Pons (tissue), 1 donor: ENCODE results near the gene BSND.
"Not testable (repeated sequence)": the region's sequence is repeated elsewhere in the genome, so short reads cannot be mapped to it uniquely, and the experiment has no call there.

Experiments used
- DNase-seq: peaks from one replicate; pipeline ENCODE4 v3.0.0-alpha.2; 2016; ENCODE audit warnings: low spot score

The BSND gene

GRCh38 chr1:54998677-54999076 lies at the start of gene BSND:
TSS of gene BSND (plus strand) at chr1:54998933. CDS start at chr1:54999187, 254 bp downstream.
- DNase-seq: no peak

- DNase-seq: no peak
Measured at GRCh38 chr1:54949053-54949452, 49.7 kb upstream of the BSND start.

DNA sequence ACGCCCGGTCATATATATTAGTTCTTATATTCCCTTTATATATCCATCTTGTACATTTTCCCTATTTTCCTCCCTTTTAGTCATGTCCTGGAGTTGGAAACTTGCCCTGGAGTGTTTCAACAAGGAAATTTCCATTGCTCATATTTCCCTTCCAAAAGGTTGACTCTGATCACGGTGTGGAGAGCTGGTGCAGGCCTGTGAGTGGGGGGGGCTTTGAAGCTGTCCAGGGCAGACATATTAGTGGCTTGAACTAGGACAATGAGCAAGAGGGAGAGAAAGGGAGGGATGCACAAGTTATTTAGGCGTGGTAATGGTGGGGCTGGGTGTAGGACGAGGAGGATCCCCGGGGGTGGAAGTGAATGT lies 48.7 kb upstream of the BSND start:
- DNase-seq: peak; percentile 6

DNA sequence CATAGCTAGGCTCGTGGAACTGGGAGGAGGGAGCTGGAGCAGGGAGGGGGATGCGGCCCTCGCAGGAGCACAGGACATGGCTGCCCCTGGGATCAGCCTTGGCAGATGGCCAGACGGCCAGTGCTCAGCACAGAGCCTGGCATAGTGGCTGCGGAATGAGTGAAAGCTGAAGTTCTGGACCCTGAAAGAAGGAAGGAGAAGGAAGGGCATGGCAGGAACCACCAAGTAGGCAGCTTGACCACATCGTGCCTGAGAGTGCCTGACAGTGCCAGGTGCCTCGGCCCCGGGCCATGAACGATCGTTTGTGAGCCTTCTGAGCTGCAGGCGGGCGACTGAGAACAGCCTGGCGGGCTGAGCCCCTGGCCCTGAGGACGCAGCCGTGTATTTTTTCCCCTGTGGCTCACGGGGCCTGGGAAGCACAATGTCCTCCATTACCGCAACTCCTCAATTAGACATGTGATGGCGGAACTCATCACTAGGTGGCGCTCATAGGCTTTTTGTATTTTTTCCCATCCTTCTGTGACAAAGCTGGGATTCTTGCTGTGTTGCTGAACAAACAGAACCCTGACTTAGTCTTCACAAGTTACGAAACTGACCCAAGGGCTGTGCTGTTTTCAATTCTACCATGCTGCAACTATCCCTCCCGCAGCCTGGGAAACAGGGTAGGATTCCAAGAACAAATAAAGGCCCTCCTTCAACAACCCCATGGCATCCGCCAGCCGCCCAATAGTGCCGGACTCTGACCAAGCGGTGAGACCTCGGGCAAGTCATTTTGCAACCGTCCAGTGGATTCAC lies 48.2 kb upstream of the BSND start:
- peak; percentile 93 for DNase-seq

DNA sequence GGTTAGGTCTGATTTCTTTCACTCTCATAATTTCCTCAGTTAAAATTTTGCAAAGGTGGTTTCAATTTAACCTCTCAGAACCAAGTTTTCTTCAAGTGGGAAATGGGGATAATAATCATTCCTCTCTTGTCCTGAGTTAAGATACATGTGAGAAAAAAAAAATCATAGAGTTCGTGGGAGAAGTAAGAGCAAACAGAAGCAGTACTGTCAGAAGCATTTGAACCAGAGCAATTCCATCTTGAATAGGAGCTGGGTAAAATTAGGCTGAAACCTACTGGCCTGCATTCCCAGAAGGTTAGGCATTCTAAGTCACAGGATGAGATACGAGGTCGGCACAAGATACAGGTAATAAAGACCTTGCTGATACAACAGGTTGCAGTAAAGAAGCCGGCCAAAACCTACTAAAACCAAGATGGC lies 46.9 kb upstream of the BSND start:
- no peak for DNase-seq

DNA sequence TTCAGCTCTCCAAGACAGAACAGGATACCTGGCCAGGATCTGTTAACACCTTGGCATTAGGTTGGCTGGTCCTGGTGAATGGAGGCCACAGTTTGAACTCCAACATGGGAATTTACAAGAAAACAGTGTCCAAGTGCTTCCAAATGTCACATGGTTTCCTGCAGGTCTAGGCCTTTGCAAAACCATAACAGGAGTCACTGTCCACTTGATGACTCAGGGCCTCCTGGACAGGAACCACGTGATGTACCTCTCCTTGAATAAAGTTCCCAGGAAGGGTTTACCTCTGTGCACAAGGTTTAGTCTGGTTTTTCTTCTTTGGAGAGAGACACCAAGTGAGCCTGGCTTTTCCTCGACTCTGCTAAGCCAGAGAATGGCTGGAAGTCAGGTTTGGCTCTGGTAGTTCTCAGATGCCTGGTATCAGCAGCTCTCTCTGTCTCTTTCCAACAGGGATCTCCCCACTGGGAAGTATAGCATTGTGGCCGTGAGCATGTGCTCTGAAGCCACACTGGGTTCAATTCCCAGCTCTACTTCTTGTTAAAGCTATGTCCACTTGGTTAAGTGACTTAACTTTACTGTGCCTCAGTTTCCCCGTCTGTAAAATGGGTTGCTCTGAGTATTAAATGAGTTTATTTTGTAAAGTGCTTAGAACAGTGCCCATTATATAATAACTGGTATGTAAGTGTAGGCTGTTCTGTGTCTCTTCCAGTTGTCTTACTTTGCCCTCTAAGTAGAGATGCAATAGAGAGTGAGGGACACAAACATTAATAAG lies 45.6 kb upstream of the BSND start:
- no peak for DNase-seq

DNA sequence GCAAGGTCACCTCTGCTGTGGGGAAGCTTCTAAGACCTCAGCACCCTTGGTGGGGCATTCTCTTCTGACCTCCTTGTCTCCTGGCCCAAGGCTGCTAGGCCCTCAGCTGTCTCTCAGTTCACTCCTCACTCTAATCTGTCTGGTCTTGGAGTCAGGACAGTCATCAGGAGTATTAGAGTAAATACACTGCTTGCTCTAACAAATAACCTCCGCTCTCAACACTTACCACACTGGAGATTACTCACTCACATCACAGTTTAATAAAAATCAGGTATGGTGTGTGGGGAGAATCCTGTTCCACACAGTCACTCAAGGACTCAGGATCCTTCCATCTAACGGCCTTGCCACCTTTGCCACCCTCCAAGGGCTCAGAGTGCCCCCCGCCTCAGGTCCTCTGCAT lies 44.9 kb upstream of the BSND start:
- DNase-seq: no peak

DNA sequence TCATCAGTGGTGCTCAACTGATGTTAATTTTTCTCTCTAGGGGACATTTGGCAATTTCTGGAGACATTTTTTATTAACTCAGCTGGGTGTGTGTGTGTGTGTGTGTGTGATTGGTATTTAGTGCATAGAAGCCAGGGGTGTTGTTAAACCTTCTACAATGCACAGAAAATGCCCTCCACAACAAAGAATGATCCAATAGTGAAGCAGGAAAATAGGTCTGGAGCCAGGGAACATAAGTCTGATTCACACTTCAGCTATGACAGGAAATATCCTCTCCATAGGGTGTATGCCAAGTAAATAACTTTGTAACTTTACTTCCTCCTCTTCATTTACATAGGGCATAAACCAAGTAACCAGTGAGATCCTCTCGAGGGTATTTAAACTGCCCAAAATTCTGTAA lies 43.4 kb upstream of the BSND start:
- no peak for DNase-seq

DNA sequence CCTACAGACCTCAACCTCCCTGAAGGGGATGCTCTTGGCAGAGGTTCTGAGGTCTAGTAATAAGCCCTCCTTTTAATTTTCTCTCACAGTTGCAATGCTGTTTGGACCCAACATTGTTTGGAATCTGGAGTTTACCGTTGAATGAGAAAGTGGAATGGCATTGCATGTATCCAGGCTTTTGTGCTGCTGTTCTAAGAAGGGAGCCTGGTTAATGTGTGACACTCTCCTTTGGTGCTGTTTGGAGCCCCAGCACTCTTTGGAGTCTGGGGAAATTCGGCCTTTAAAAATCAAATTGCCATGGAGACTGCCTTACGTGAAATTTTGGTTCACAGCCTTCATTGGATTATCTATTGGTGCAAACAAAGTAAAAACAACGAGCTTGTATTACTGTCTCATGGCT lies 42.0 kb upstream of the BSND start:
- no peak for DNase-seq

GRCh38 chr1:54959241-54959640 lies 39.5 kb upstream of the BSND start:
- no peak for DNase-seq

GRCh38 chr1:54962612-54963395 lies 35.9 kb upstream of the BSND start:
- no peak for DNase-seq

- not testable (repeated sequence) for DNase-seq
Measured at GRCh38 chr1:54963829-54964228, 34.9 kb upstream of the BSND start.

DNA sequence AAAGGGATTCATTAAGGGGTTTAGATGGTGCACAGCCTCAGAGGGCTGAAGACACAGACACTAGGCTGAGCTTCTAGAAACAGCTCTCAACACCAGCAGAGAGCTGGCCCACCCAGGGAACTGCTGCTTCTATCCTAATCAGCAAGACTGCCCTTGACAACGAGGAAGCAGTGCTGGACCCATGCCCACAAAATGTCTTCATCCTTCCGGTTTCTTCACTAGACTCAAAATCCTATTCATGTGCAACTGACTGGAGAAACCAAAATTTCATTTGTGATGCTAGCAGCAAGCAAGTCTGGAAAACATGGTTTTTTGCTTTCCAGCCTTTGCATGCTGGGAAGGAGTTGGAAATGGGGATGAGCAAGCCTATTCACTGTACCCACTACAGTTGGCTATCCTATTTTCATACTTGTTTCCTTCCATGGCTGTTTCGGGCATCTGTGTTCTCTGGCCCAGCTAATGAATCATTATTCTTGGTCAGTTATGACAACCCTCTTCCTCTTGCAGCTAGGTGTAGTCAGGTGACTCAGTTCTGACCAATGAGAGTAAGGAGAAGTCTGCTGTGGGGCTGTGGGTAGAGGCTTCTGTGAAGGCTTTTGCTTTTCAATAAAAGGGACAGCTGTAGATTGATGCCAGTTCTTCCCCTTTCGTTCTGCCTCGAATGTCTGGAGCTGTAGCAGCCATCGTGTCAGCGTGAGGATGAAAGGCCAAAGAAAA lies 33.0 kb upstream of the BSND start:
- DNase-seq: peak; percentile 31

GRCh38 chr1:54967372-54967771 lies 31.4 kb upstream of the BSND start:
- DNase-seq: no peak

GRCh38 chr1:54968551-54968950 lies 30.2 kb upstream of the BSND start:
- no peak for DNase-seq

- DNase-seq: no peak
Measured at GRCh38 chr1:54969879-54970278, 28.9 kb upstream of the BSND start.

DNA sequence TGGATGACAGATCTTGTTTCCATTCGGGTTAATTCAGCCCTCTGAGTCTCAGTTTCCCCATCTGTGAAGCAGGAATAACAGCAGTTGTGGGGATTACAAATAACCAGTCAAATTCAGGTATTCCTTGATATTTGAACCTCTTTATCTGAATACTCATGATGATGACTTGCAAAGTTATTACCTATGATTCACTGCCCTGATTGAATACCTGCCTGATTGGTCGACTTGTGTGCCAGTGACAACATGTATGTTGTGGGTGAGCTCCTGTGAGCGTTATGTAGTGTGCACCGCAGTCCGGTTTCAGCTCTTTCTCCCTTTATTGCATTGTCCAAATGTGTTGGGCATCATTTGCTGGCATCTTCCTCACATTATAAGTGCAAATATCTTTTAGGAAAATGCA lies 27.8 kb upstream of the BSND start:
- DNase-seq: no peak

DNA sequence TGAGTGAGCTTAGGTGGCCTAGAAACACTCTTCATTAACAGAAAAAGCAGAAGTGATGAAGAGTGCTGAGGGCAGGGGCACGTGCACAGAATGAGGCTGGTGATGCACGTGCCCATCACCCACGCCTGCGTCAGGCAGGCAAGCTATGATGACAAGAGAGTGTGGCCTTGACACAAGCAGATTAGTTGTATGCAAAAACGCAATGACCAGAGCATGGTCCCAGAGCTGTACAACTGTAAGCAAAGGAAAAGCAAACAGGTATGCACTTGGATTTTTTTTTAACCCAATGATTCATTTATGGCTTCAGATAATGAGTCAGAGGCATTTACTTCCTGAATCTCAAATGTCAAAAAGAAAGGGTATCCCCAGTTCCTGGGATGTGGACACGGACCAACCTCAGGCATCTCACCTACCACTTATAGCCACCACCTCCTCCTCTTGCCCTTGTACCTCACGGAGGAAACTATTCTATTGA lies 27.4 kb upstream of the BSND start:
- DNase-seq: no peak

DNA sequence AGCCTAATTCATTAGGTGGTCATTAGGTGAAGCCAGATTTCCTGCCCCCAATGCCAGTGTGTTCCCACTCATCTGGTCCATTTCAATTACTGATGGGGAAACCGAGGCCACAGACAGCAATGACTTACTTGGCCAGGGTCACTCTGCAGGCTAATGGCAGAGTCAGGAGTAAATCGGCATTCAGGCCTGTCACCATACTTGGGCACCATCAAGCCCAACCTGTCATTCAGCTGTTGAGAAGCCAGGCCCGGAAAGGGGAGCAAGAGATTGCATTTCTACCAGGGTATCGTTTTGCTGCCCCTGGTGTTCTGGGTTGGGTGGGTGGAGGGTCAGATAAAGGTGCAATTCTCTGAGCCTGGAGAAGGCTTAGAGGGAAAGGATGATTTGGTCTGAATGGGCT lies 26.3 kb upstream of the BSND start:
- DNase-seq: no peak

- peak; percentile 58 for DNase-seq
Measured at GRCh38 chr1:54973205-54973921, 25.4 kb upstream of the BSND start.
